Measurements from ENCODE around the gene PTPRT. TPM values are rescaled to one million over a fixed set of nuclear protein-coding genes. Genes with fewer than 3 reads are reported as not detected.
"Not testable (repeated sequence)": the region's sequence is repeated elsewhere in the genome, so short reads cannot be mapped to it uniquely, and the experiment has no call there.

The PTPRT gene
- total RNA-seq, 1 donor from 2014 or later, result 0.11 TPM

DNA sequence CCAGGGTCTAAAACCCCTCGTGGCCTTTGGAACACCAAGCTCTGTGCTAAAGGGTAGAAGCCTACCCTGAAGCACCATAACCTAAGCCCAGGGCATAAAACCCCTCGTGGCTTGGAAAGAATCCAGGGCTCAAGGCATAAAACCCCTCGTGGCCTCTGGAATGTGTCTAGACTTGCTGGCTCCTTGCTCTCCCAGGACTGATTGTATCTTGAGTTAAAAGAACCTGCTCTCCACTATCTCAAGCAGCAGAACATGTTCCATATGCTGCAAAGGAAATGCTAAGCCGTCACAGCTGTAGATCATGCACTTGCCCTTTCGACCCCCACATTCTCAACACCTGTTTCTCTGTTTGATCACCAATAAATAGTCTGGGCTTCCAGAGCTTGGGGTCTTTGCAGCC lies 288.9 kb downstream of the PTPRT start:
- intact Hi-C loops (cut with DNase I); DNase-seq; ATAC-seq (ENCODE audit: poor library complexity): not testable (repeated sequence)

DNA sequence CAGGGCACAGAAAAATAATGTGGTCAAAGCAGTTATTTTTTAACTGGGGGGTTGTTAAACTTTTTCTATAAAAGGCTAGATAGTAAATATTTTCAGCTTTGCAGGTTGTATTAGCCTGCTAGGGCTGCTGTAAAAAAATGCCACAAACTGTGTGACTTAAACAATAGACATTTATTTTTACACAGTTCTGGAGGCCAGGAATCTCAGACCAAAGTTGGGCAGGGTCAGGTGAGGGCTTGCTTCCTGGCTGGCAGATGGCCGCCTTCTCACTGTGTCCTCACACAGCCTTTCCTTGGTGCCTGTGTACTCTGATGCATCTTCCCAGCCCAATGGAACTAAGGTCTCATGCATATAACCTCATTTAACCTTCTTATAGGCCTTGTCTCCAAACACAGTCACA lies 294.7 kb downstream of the PTPRT start:
- ATAC-seq (ENCODE audit: poor library complexity) (no peak), DNase-seq (no peak)
- intact Hi-C loops (cut with DNase I), result no loop called here

DNA sequence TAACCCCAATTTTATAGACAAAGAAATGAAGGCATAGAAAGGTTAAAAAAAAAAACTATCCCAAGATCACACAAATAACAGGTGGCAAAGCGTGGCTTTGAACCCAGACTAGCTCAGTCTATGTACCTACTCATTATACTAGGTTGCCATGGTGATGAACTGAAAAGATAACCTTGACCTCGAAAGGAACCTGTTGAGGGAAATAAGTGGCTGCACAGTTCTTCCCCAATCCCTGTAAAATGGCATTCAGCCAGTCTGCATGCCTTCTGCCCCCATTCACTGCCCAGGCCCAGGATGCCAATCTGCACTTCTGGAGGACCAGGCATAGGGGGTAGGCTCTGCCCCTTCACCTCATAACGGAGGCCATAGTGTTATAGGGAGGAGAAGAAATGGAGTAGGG lies 295.2 kb downstream of the PTPRT start:
- ATAC-seq (ENCODE audit: poor library complexity) (no peak), DNase-seq (no peak)

DNA sequence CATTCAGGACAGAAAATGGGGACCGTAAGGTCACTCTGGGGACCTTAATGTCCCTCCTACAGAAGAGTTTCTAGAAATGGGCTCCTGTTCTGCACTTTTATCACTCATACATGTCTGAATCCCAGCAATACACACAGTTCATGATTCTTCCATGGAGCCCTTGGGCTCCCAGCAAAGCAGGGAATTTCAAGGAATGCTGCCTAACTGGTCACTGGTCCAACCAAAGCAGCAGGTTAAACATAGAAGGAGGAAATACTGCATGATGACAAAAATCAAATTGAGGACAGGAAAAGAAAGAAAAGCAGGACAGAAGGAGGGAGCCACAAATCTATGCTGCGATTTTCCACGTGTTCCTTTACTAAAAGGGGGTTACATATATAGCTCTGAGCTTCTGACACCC lies 300.2 kb downstream of the PTPRT start:
- intact Hi-C loops (cut with DNase I), result no loop called here
- no peak for ATAC-seq (ENCODE audit: poor library complexity)
- DNase-seq, result no peak

More for the DNA sequence above, 295.2 kb downstream of the PTPRT start:
- intact Hi-C loops (cut with DNase I), result no loop called here

DNA sequence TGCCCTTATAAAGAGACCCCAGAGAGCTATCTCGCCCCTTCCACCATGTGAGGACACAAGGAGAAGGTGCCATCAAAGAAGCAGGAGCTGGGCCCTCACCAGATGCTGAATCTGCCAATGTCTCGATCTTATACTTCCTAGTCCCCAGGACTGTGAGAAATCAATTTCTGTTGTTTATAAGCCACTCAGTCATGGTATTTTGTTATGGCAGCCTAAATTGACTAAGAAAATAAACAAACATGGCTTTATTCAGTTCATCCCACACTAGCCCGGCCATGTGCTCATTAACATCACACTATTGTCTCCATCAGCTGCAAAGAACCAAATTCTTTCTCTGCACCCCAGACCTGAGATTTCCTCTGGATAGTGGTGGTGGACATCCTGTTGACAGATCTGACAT lies 302.4 kb downstream of the PTPRT start:
- no peak for ATAC-seq (ENCODE audit: poor library complexity)
- intact Hi-C loops (cut with DNase I), result no loop called here
- no peak for DNase-seq

DNA sequence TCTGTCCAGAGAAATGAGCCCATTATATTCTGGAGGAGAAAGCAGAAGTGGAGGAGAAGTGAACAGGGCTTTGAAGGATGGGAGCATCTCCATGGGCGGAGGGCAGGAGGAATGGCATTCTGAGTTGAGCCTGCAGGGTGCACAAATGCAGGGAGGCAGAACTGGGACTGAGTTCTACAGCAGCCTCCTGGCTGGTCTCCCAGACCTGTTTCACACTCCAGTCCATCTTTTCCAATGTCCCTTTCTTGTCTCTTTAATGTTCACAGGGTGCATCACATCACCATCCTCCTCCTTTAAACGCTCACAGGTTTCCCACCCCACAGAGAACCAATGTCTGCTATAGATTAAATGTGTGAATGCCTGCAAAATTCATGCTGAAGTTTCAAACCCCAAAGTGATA lies 302.9 kb downstream of the PTPRT start:
- ATAC-seq (ENCODE audit: poor library complexity), result no peak
- DNase-seq, result no peak
- intact Hi-C loops (cut with DNase I), result no loop called here

GRCh38 chr20:42886046-42886445 lies 303.7 kb downstream of the PTPRT start:
- no peak for DNase-seq

GRCh38 chr20:42875581-42875980 lies 314.1 kb downstream of the PTPRT start:
- no peak for ATAC-seq (ENCODE audit: poor library complexity)

More at GRCh38 chr20:42886046-42886445, 303.7 kb downstream of the PTPRT start:
- ATAC-seq (ENCODE audit: poor library complexity), result no peak
- intact Hi-C loops (cut with DNase I), result no loop called here

GRCh38 chr20:42873259-42873658 lies 316.4 kb downstream of the PTPRT start:
- intact Hi-C loops (cut with DNase I), result no loop called here
- no peak for DNase-seq
- no peak for ATAC-seq (ENCODE audit: poor library complexity)

More at GRCh38 chr20:42875581-42875980, 314.1 kb downstream of the PTPRT start:
- intact Hi-C loops (cut with DNase I), result no loop called here
- no peak for DNase-seq

- ATAC-seq (ENCODE audit: poor library complexity) (no peak), DNase-seq (no peak)
- intact Hi-C loops (cut with DNase I), result no loop called here
Observed at GRCh38 chr20:42864116-42864515, 325.6 kb downstream of the PTPRT start.

- no peak for ATAC-seq (ENCODE audit: poor library complexity)
- no peak for DNase-seq
Observed at GRCh38 chr20:42862446-42862845, 327.3 kb downstream of the PTPRT start.

DNA sequence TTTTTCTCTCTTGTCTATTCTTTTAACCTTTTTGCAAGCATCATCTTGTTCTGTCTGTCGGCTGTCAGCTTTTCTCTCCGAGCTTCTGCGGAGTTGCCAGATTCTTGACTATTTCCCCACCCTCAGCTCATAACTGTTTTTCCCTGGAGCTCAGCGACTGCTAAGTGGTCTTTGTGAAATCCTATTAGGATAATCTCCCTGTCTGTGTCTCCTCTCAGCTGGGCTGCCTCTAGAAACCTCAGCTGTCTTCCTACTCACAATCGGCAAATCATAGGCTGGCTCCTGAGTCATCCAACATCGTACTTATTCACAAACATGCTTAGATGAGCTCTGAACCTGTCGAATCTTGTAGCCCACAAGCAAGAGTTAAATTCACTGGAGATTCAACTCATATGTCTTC lies 332.3 kb downstream of the PTPRT start:
- ATAC-seq (ENCODE audit: poor library complexity) (no peak), DNase-seq (no peak)
- intact Hi-C loops (cut with DNase I), result no loop called here

More at GRCh38 chr20:42862446-42862845, 327.3 kb downstream of the PTPRT start:
- intact Hi-C loops (cut with DNase I), result no loop called here

- intact Hi-C loops (cut with DNase I), result no loop called here
- no peak for ATAC-seq (ENCODE audit: poor library complexity)
- DNase-seq, result no peak
Observed at GRCh38 chr20:42855896-42856295, 333.8 kb downstream of the PTPRT start.

- intact Hi-C loops (cut with DNase I), result no loop called here
- DNase-seq (no peak), ATAC-seq (ENCODE audit: poor library complexity) (no peak)
Observed at GRCh38 chr20:42852691-42853090, 337.0 kb downstream of the PTPRT start.

DNA sequence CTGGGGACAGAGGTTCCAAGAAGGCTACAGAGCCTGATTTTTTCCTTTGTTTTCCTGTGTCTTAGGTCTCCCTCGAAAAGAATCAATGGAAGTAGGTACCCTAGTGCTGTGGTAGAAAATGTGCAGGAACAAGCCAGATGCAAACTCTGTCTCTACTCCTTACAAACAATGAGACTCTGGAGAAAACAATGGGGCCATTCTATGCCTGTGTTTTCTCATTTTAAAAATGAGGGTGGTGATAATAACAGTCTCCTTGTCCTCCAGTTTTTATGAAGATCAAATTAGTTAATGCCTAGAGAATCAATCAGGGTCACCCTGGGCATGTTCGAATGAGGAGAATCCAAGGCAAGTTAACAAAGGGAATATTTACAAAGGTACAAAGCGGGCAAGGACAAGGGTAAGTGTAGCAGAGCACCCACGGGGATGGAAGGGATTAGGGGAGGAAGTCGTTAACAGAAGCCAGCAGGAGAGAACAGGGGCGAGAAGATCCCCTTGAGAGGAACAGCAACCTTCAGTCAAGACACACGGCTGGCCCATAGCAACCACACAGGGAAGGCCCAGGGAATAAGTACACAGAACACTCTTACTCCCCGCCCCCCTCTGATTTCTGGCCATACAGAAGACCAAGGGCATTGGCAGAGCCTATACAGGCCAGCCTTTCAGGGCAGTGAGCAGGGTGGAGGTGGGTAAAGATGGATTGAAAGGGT lies 342.8 kb downstream of the PTPRT start:
- DNase-seq (no peak), ATAC-seq (ENCODE audit: poor library complexity) (no peak)
- intact Hi-C loops (cut with DNase I), result no loop called here

GRCh38 chr20:42844751-42845150 lies 345.0 kb downstream of the PTPRT start:
- no peak for ATAC-seq (ENCODE audit: poor library complexity)
- no peak for DNase-seq
- intact Hi-C loops (cut with DNase I), result no loop called here

DNA sequence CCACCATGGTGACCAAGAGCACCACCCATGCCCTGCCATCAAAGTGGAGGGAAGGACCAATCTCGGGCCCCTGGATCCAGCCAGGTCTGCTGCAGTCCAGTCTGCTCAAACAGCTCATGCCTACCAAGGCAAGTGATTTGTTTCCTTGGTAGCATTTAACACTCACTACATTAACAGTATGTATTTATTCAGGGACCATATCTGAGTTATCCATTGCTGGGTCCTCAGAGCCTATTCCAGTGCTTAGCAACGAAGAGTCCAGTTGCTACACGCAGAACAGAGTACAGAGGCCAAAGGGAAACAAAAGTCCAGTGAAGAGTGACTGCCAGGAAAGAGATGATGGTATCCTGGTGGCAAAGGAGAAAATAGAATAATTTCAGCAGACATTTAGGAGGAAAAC lies 352.2 kb downstream of the PTPRT start:
- ATAC-seq (ENCODE audit: poor library complexity), result no peak
- intact Hi-C loops (cut with DNase I), result no loop called here
- no peak for DNase-seq

- DNase-seq, result no peak
- no peak for ATAC-seq (ENCODE audit: poor library complexity)
- intact Hi-C loops (cut with DNase I), result no loop called here
Observed at GRCh38 chr20:42836339-42836738, 353.4 kb downstream of the PTPRT start.

GRCh38 chr20:42807876-42808275 lies 381.8 kb downstream of the PTPRT start:
- intact Hi-C loops (cut with DNase I), result no loop called here
- DNase-seq (no peak), ATAC-seq (ENCODE audit: poor library complexity) (no peak)

GRCh38 chr20:42795111-42795695 lies 394.5 kb downstream of the PTPRT start:
- no peak for DNase-seq
- intact Hi-C loops (cut with DNase I), result no loop called here
- ATAC-seq (ENCODE audit: poor library complexity), result no peak

DNA sequence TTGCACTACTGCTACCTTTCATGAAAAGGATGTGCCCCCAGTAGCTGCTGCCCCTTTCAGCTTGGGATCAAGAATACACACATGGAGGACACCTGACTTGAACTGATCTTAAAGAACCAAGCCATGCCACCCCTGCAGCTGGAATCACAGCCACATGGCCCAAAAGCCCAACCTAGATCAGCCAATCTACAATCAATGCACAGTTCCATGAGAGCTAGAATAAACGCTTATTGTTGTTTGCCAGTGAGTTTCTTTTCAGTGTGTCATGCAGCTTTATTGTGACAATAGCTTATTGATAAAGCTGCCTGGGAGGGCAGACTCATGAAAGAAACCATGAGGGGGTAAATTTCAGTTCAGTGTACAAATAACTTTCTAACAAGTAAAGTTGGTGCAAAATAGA lies 397.7 kb downstream of the PTPRT start:
- intact Hi-C loops (cut with DNase I), result no loop called here
- DNase-seq (no peak), ATAC-seq (ENCODE audit: poor library complexity) (no peak)

Measured in Right ventricle myocardium superior (tissue), 1 donor.